HCEC 1CT (cell line): ENCODE data around the gene PAPOLG.
"Not testable (repeated sequence)": the region's sequence is repeated elsewhere in the genome, so short reads cannot be mapped to it uniquely, and the experiment has no call there.

Experiments
- DNase-seq: peaks from one replicate; pipeline ENCODE4 v3.0.0-alpha.2; 2017

Gene PAPOLG

GRCh38 chr2:60825666-60826065, 69.6 kb downstream of the PAPOLG start:
- no peak for DNase-seq

- DNase-seq = no peak
Observed at GRCh38 chr2:60826111-60826510, 70.0 kb downstream of the PAPOLG start.

- DNase-seq = not testable (repeated sequence)
Observed at GRCh38 chr2:60826860-60827259, 70.8 kb downstream of the PAPOLG start.

- no peak for DNase-seq
Observed at GRCh38 chr2:60827369-60827768, 71.3 kb downstream of the PAPOLG start.

GRCh38 chr2:60830991-60831390, 74.9 kb downstream of the PAPOLG start:
- no peak for DNase-seq

GRCh38 chr2:60831921-60832320, 75.9 kb downstream of the PAPOLG start:
- no peak for DNase-seq

GRCh38 chr2:60832621-60833020, 76.6 kb downstream of the PAPOLG start:
- DNase-seq = no peak

GRCh38 chr2:60834270-60834717, 78.2 kb downstream of the PAPOLG start:
- no peak for DNase-seq

- no peak for DNase-seq
Observed at GRCh38 chr2:60836491-60836890, 80.4 kb downstream of the PAPOLG start.

GRCh38 chr2:60837123-60837522, 81.1 kb downstream of the PAPOLG start:
- DNase-seq = no peak

- DNase-seq = no peak
Observed at GRCh38 chr2:60838481-60838880, 82.4 kb downstream of the PAPOLG start.

- DNase-seq = no peak
Observed at GRCh38 chr2:60839126-60839813, 83.2 kb downstream of the PAPOLG start.

- no peak for DNase-seq
Observed at GRCh38 chr2:60840880-60841279, 84.8 kb downstream of the PAPOLG start.

- DNase-seq = no peak
Observed at GRCh38 chr2:60843006-60843405, 86.9 kb downstream of the PAPOLG start.

GRCh38 chr2:60844105-60844504, 88.0 kb downstream of the PAPOLG start:
- DNase-seq = no peak

- DNase-seq = no peak
Observed at GRCh38 chr2:60847854-60848253, 91.8 kb downstream of the PAPOLG start.
